OCI-LY7 (cell line): Measurements from ENCODE around the gene CFAP157.

Source experiments
- CTCF ChIP-seq: fragments of 200-600 bp; sonication (generic); conservative IDR thresholded peaks from 2 replicates; pipeline ENCODE4 v1.5.1; 2014; ENCODE audit warnings: mild to moderate bottlenecking, antibody characterized with exemption, low read length, moderate library complexity, mixed read lengths
- EZH2phosphoT487 ChIP-seq: fragments of 200-600 bp; sonication (generic); IDR thresholded peaks from 2 replicates; pipeline ENCODE4 v1.6.1; 2018; ENCODE audit warnings: low read depth, borderline replicate concordance, mild to moderate bottlenecking, mixed run types, antibody characterized with exemption, low read length, moderate library complexity, mixed read lengths

- TF ChIP-seq CTCF (no peak), EZH2phosphoT487 (no peak)
Measured at GRCh38 chr9:127667906-127668305, 38.9 kb upstream of the CFAP157 start.
